ENCODE measurements around the gene ZNF649. TPM values are rescaled to one million over a fixed set of nuclear protein-coding genes. Genes with fewer than 3 reads are reported as not detected.
A peak's percentile ranks its signal among the peaks of the same experiment; 100 is the strongest.
"Not testable (repeated sequence)": the region's sequence is repeated elsewhere in the genome, so short reads cannot be mapped to it uniquely, and the experiment has no call there.

Gene ZNF649
- polyA plus RNA-seq (ENCODE audit: insufficient read length in 10 of 10), result 10 to 100 TPM in 9 of 10 donors, 1 to 10 TPM in 1; 8.7 to 15.6 (median 11.8) TPM
- long read RNA-seq, donor 1, partial matches to known transcripts, result 0 of 1 reads
- long read RNA-seq, donor 1, other reads (novel, unspliced or antisense), result 0 of 1 reads
- long read RNA-seq, donor 2, partial matches to known transcripts, result 0 of 2 reads
- long read RNA-seq, donor 2, other reads (novel, unspliced or antisense), result 0 of 2 reads
- long read RNA-seq, donor 3, result 0 reads
- long read RNA-seq, donor 4, partial matches to known transcripts, result 0 of 1 reads
- long read RNA-seq, donor 4, other reads (novel, unspliced or antisense), result 0 of 1 reads
- long read RNA-seq, donor 5, transcript ZNF649-201 (5 exons, 3,197 nt), result major isoform, 6 of 6 reads
- long read RNA-seq, donor 5, partial matches to known transcripts, result 0 of 6 reads
- long read RNA-seq, donor 5, other reads (novel, unspliced or antisense), result 0 of 6 reads
- long read RNA-seq, donor 6, partial matches to known transcripts, result 0 of 4 reads
- long read RNA-seq, donor 6, other reads (novel, unspliced or antisense), result 0 of 4 reads
- long read RNA-seq, donor 7, result 0 reads
- long read RNA-seq, donor 8, result 0 reads
- long read RNA-seq, donor 9, result 0 reads

GRCh38 chr19:51904331-51905165, at the start of gene ZNF649:
ZNF649 (minus strand) TSS chr19:51905017; CDS start chr19:51900107, 4,910 bp downstream.
- DNase-seq, result peak; percentile 88 to 95 (median 90)

- DNase-seq, result peak; percentile 33 to 72 (median 66)
These were observed 44.2 kb upstream of the ZNF649 start for GRCh38 chr19:51948975-51949374.

DNA sequence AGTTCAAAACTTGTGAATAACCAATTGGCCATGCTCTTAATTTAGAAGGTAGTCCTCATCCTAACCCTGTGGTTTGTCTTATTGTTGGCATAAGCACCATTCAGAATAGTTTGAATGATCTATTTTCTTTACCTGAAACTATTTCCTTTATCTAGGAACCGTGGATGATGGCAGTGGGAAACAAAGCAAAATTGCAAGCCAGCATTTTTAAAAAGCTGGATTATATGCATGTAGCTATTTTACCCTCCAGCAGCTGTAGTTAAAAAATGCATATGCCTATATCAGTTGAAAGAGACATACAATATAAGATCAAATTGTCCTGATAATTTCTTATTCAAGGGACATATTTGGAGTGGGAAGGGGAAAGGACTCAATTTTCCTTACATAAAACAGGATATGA, 41.8 kb upstream of the ZNF649 start:
- no peak for DNase-seq

DNA sequence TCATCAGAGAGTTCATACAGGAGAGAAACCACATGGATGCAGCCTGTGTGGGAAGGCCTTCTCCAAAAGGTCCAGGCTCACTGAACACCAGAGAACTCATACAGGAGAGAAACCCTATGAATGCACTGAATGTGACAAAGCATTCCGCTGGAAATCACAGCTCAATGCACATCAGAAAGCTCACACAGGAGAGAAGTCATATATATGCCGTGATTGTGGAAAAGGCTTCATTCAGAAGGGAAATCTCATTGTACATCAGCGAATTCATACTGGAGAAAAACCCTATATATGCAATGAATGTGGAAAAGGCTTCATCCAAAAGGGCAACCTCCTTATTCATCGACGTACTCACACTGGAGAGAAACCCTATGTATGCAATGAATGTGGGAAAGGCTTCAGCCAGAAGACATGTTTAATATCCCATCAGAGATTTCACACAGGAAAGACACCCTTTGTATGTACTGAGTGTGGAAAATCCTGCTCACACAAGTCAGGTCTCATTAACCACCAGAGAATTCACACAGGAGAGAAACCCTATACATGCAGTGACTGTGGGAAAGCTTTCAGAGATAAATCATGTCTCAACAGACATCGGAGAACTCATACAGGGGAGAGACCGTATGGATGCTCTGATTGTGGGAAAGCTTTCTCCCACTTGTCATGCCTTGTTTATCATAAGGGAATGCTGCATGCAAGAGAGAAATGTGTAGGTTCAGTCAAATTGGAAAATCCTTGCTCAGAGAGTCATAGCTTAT, 40.2 kb upstream of the ZNF649 start:
- DNase-seq, result no peak

DNA sequence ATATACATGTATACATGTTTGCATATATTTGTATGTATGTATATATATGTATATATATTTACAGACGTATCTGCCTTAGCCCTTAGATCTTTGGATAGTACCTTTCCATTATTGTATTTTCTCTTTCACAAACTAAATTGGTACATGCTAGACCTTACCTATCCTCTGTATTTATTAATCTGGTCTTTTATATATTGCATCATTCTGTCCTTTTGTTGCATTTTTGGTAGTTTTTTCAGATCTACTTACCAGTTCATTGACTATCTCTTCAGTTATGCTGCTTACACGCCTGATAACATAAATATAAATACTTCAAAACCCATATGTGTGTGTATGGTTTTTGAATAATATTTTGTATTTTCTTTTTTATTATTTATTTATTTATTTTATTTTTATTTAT, 34.1 kb upstream of the ZNF649 start:
- no peak for DNase-seq

DNA sequence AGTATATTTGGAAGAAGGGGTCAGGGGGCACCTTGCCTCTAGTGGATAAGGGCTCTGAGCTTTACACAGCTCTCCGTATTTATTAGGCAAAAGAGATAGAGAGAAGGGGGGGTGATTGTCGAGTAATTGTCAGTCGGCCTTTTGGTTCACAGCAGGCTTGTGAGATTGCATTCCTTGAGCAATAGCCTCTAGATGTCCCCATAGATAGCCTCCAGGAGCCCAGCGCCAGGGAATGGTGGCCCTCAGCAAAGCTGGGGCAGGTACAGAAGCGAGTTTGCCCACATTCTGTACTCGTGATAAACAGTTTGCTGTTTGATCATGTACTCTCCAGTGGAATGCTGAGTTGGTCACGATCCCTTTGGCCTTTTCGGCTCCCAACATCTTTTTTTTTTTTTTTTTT, 27.1 kb upstream of the ZNF649 start:
- no peak for DNase-seq

- no peak for DNase-seq
These were observed 23.0 kb upstream of the ZNF649 start for GRCh38 chr19:51927859-51928258.

DNA sequence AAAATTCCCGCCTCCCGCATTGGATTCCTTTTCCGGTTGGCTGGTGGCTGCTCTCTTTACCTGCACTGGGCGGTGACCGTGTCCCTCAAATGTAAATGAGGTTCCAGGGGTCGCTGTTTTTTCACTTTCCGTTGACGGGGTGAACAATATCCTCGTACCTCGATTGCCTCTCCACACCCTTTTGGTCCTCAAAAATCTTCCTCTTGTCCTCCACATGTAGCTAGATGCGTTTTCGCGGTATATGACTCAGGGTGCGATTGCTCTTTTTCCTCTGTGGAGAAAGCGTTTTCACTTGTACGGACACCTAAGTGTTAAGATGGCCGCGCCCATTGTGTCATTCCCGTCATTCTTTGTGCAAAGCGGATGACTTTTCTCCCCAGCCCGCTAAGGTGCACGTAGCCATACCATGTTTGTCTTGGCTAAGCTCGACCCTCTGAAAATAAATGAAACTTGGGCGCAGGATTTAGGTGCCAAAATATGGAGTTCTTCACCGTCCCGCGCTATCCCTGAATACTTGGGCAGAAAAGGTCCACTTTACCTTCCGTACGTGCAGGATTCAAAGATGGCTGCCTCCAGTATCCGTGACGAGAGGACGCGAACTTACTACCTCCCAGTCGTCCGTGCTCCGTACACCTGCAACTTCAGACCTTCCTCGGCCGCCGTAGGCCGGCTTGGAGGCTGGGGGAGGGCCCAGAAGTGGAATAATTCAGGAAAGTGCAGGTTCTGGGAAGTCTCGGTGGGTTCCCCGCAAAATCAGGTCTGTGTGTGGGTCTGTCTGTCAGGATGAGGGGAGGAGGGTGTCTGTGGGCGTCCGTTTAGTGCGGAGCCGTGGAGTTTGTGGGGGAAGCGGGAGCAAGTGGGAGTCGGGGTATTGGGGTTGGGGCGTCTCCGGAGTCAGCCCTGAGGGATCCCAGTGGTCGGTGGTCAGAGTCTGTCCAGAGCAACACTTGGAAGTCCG, 22.2 kb upstream of the ZNF649 start, which contains the start of gene ZNF613:
Gene ZNF613, plus strand, starts transcription at position 689 of the 958 bp plus-strand sequence. CDS start 8,749 bp downstream, outside the sequence.
- peak; percentile 92 to 98 (median 92) for DNase-seq

DNA sequence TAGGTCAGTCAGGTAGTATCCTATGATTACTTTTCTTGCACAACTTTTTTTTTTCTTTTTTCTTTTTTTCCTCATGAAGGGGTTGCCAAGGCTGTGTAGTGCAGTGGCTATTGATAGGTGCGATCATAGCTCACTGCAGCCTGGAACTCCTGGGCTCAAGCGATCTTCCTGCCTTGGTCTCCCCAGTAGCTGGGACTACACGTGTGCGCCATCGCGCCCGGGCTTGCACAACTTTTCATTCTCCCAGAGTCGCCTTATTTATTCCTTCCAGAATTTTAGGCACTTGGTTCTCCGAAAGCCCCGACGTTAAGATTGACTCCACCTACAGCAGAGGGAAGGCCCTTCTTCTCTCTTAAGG, 21.6 kb upstream of the ZNF649 start:
- DNase-seq, result no peak

DNA sequence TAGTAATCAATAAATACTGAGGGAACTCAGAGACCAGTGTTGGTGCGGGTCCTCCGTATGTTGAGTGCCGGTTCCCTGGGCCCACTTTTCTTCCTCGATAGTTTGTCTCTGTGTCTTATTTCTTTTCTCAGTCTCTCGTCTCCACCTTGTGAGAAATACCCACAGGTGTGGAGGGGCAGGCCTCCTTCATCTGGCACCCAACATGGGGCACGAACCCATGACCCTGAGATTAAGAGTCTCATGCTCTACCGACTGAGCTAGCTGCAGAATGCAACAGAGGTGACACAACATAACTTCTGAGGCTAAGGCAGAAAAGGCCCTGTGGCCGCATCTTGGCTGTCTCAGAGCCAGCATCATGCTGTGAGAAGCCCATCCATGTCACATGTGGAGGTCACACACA, 17.1 kb upstream of the ZNF649 start:
- no peak for DNase-seq

DNA sequence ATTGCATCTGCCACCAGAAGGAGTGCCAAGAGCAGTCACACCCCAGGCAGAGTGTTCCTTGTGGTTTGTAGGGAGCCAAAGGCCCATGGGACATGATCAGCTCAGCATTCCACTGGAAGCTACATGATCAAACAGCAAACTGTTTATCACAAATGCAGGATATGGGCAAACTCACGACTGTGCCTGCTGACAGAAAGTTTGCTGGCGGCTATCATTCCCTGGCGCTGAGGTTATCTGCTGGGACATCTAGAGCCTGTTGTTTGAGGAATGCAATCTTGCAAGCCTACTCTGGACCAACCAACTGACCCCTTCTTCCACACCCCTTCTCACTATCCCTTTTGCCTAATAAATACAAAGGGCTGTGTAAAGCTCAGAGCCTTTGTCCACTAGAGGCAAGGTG, 14.8 kb upstream of the ZNF649 start:
- DNase-seq, result no peak

GRCh38 chr19:51916167-51916566, 11.3 kb upstream of the ZNF649 start:
- DNase-seq, result no peak

- no peak for DNase-seq
These were observed 10.6 kb upstream of the ZNF649 start for GRCh38 chr19:51915324-51915867.

DNA sequence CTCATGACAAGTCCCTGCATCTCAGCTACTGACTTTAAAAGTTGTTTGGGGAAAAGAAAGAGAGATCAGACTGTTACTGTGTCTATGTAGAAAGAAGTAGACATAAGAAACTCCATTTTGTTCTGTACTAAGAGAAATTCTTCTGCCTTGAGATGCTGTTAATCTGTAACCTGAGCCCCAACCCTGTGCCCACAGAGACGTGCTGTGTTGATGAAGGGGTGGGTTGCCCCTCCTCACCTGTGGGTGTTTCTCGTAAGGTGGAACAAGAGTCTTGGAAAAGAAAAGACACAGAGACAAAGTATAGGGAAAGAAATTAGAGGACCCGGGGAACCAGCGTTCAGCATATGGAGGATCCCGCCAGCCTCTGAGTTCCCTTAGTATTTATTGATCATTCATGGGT, 3.2 kb upstream of the ZNF649 start:
- DNase-seq, result not testable (repeated sequence)

DNA sequence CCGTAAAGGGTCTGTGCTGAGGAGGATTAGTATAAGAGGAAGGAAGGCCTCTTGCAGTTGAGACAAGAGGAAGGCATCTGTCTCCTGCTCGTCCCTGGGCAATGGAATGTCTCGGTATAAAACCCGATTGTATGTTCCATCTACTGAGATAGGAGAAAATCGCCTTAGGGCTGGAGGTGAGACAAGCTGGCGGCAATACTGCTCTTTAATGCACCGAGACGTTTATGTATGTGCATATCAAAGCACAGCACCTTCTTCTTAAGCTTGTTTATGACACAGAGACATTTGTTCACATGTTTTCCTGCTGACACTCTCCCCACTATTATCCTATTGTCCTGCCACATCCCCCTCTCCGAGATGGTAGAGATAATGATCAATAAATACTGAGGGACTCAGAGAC, 1.3 kb upstream of the ZNF649 start:
- not testable (repeated sequence) for DNase-seq

DNA sequence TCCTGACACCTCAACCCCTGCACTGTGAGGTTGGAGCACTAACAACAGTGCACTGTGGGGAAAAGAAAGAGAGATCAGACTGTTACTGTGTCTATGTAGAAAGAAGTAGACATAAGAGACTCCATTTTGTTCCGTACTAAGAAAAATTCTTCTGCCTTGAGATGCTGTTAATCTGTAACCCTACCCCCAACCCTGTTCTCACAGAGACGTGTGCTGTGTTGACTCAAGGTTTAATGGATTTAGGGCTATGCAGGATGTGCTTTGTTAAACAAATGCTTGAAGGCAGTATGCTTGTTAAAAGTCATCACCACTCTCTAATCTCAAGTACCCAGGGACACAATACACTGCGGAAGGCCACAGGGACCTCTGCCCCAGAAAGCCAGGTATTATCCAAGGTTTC, 822 bp upstream of the ZNF649 start:
- DNase-seq, result not testable (repeated sequence)

- no peak for DNase-seq
These were observed 389 bp upstream of the ZNF649 start for GRCh38 chr19:51905206-51905605.

- DNase-seq, result no peak
These were observed 1.6 kb downstream of the ZNF649 start for GRCh38 chr19:51903192-51903591.

DNA sequence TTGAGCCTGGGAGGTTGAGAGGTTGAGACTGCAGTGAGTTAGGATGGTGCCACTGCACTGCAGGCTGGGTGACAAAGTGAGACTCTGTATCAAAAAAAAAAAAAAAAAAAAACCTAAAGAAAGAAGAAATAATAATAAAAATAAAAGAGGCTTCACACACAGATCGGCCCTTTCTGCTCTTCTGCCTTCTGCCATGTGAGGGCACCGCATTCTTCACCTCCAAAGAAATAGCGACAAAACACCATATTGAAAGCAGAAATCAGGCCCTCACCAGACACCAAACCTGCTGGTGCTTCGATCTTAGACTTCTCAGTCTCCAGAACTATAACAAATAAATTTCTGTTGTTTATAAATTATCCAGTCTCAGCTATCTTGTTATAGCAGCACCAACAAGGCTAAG, 3.0 kb downstream of the ZNF649 start:
- no peak for DNase-seq

DNA sequence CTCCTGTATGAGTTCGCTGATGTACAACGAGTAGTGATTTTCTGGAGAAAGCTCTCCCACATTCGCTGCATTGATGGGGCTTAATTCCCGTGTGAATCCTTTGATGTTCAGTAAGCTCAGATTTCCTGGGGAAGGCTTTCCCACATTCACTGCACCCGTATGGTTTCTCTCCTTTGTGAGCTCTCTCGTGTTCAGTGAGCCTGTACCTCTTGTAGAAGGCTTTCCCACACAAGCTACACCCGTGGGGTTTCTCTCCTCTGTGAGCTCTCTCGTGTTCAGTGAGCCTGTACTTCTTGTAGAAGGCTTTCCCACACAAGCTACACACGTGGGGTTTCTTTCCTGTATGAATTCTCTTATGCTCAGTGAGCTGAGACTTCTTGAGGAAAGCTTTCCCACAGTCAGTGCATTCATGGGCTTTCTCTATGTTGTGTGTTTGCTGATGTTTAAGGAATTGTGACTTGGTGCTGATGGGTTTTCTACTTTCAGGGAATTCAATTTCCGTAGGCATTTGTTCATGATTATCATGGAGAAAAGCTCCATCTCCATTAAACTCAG, 13.5 kb downstream of the ZNF649 start:
- no peak for DNase-seq
